Osteocyte (in vitro differentiated cells): ENCODE data around the gene PRKCH. TPM values are rescaled to one million over a fixed set of nuclear protein-coding genes. Genes with fewer than 3 reads are reported as not detected.

Source experiments
- DNase-seq: peaks from one replicate; pipeline ENCODE4 v3.0.0; 2021; ENCODE audit warnings: mixed read lengths; ENCODE audit not compliant: unreplicated experiment; ENCODE audit errors: extremely low spot score
- H3K27ac Mint-ChIP-seq: one replicate; pipeline ENCODE4 v1.8.0; 2021; ENCODE audit warnings: mild to moderate bottlenecking, mixed read lengths; ENCODE audit not compliant: unreplicated experiment
- H3K27me3 Mint-ChIP-seq: one replicate; pipeline ENCODE4 v1.8.0; 2021; ENCODE audit warnings: mixed read lengths; ENCODE audit not compliant: unreplicated experiment
- H3K36me3 Mint-ChIP-seq: one replicate; pipeline ENCODE4 v1.8.0; 2021; ENCODE audit warnings: mixed read lengths; ENCODE audit not compliant: unreplicated experiment
- H3K4me1 Mint-ChIP-seq: one replicate; pipeline ENCODE4 v1.8.0; 2021; ENCODE audit warnings: mixed read lengths; ENCODE audit not compliant: unreplicated experiment
- H3K4me3 Mint-ChIP-seq: one replicate; pipeline ENCODE4 v1.8.0; 2021; ENCODE audit warnings: mild to moderate bottlenecking, moderate library complexity, mixed read lengths; ENCODE audit not compliant: unreplicated experiment
- H3K9me3 Mint-ChIP-seq: one replicate; pipeline ENCODE4 v1.8.0; 2021; ENCODE audit warnings: mixed read lengths; ENCODE audit not compliant: unreplicated experiment
- CTCF ChIP-seq: fragments of 200-600 bp; sonication (generic); IDR thresholded peaks from 2 replicates; pipeline ENCODE4 v1.5.0; 2021; ENCODE audit warnings: antibody characterized with exemption, mild to moderate bottlenecking, moderate library complexity
- total RNA-seq: library from RNA; stranded (reverse); gene quantifications from 2 replicates; pipeline ENCODE4 v1.2.1, GENCODE V29; 2021

Gene PRKCH
- total RNA-seq, 1 donor from 2014 or later, result 10.6 TPM

- no peak overlapping the region for H3K27ac Mint-ChIP-seq
- no peak for TF ChIP-seq CTCF
- no peaks in the 10 kb centered on the region for H3K27me3 Mint-ChIP-seq
- peaks cover 13% of the 10 kb centered on the region for H3K4me1 Mint-ChIP-seq
- no peaks in the 10 kb centered on the region for H3K36me3 Mint-ChIP-seq
- no peak overlapping the region for H3K4me3 Mint-ChIP-seq
- H3K9me3 Mint-ChIP-seq, result no peaks in the 10 kb centered on the region
- DNase-seq, result no peak
Measured at GRCh38 chr14:61426048-61426447, 104.7 kb downstream of the PRKCH start.

- Mint-ChIP-seq H3K4me3 (no peak overlapping the region), H3K27ac (no peak overlapping the region), H3K27me3 (no peaks in the 10 kb centered on the region), H3K36me3 (no peaks in the 10 kb centered on the region), H3K4me1 (peaks cover 18% of the 10 kb centered on the region), H3K9me3 (no peaks in the 10 kb centered on the region)
- no peak for DNase-seq
- TF ChIP-seq CTCF, result no peak
Measured at GRCh38 chr14:61428261-61428660, 106.9 kb downstream of the PRKCH start.

- H3K27ac Mint-ChIP-seq, result no peak overlapping the region
- no peaks in the 10 kb centered on the region for H3K36me3 Mint-ChIP-seq
Measured at GRCh38 chr14:61429316-61429715, 107.9 kb downstream of the PRKCH start.

GRCh38 chr14:61430066-61430757, 108.8 kb downstream of the PRKCH start:
- H3K27ac Mint-ChIP-seq, result no peak overlapping the region
- H3K9me3 Mint-ChIP-seq, result no peaks in the 10 kb centered on the region
- H3K4me3 Mint-ChIP-seq, result no peak overlapping the region
- no peaks in the 10 kb centered on the region for H3K36me3 Mint-ChIP-seq
- no peak for TF ChIP-seq CTCF
- H3K27me3 Mint-ChIP-seq, result no peaks in the 10 kb centered on the region
- H3K4me1 Mint-ChIP-seq, result peaks cover 37% of the 10 kb centered on the region
- DNase-seq, result no peak

More at GRCh38 chr14:61429316-61429715, 107.9 kb downstream of the PRKCH start:
- Mint-ChIP-seq H3K9me3 (no peaks in the 10 kb centered on the region), H3K4me1 (peaks cover 28% of the 10 kb centered on the region), H3K27me3 (no peaks in the 10 kb centered on the region), H3K4me3 (no peak overlapping the region)
- no peak for TF ChIP-seq CTCF
- no peak for DNase-seq

- no peaks in the 10 kb centered on the region for H3K27me3 Mint-ChIP-seq
- no peaks in the 10 kb centered on the region for H3K9me3 Mint-ChIP-seq
- TF ChIP-seq CTCF, result no peak
- H3K27ac Mint-ChIP-seq, result peak overlapping the region; percentile 35
- DNase-seq, result no peak
- H3K36me3 Mint-ChIP-seq, result no peaks in the 10 kb centered on the region
- H3K4me3 Mint-ChIP-seq, result no peak overlapping the region
- peaks cover 48% of the 10 kb centered on the region for H3K4me1 Mint-ChIP-seq
Measured at GRCh38 chr14:61433169-61433568, 111.8 kb downstream of the PRKCH start.
